Ureter (tissue), 1 donor: Measurements from ENCODE around the gene ZNF778. TPM values are rescaled to one million over a fixed set of nuclear protein-coding genes. Genes with fewer than 3 reads are reported as not detected.
"Not testable (repeated sequence)": the region's sequence is repeated elsewhere in the genome, so short reads cannot be mapped to it uniquely, and the experiment has no call there.

ENCODE experiments used
- DNase-seq: peaks from one replicate; pipeline ENCODE4 v3.0.0-alpha.2; 2020; ENCODE audit warnings: low spot score
- total RNA-seq: library from RNA; stranded (reverse); gene quantifications from one replicate; pipeline ENCODE4 v1.2.4, GENCODE V29; 2023
- donor health status: DM: yes; HTN: yes; CAD: no.

Gene ZNF778
- total RNA-seq, 1 donor from 2014 or later, result 10.0 TPM

DNA sequence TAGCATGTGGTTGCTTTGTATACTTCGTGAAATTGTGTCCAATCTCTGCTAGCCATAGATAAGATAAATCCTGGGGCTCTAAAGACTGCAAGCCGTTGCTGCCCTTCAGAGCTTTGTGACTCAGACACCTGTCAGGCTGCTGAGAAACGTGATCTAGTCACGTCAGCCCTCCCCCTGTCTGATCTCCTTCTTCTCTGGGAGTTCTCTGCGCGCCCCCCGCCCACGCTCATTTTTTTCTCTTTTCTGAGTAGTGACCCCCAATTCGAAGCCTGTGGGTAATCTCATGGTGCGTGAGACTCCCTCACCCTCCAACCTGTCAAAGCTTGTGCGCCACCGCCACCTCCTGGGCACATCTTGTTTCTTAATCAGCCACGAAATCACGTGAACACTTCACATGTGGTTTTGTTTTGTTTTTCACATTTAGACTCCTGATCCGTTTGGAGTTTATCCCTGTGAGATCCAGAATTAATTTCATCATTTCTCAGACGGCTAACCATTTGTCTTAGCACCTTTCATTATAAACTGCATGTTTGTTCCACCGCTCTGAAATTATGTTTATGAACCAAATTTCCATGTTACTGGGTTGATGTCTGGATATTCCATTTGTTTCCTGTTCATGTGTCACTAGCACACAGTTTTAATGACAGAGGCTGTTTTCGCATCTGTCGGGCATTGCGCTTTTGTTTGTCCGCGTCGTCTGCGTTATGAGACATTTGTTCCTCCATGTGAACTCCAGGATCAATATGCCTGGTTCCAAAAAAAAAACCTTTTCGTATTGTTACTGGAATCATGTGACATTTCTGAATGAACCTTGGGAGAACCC, 977 bp upstream of the ZNF778 start:
- peak; percentile 82 for DNase-seq

DNA sequence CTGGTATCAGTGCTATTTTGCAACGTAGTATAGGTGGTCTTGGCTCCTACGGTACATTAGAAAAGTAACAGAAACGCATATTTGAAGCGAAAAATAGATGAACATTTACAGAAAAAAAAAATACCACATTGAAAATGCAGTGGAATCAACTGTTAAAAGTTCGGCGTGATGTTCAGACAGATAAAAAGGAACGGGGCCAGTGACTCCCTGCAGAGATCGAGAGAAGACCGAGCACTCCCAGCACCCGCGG, 440 bp upstream of the ZNF778 start:
- DNase-seq, result no peak

DNA sequence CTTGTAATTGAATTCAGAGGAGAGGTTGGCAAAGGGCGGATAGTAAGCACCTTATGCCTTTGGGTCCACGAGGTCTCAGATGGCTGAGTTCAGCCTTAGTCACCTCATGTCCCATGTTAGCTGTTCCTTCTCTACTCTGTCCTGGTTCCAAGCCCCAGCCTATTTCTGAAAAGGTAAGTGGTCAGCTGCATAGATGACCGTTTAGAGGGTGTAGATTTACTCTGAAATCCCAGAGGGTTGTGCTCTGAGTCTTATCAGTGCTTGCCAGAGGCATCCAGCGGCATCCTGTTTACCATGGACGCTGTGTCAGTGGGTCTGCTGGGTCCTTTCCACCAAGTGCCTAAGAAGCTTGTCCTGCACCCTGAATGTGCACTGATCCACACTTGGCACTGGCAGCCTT, 1.9 kb downstream of the ZNF778 start:
- DNase-seq, result no peak

DNA sequence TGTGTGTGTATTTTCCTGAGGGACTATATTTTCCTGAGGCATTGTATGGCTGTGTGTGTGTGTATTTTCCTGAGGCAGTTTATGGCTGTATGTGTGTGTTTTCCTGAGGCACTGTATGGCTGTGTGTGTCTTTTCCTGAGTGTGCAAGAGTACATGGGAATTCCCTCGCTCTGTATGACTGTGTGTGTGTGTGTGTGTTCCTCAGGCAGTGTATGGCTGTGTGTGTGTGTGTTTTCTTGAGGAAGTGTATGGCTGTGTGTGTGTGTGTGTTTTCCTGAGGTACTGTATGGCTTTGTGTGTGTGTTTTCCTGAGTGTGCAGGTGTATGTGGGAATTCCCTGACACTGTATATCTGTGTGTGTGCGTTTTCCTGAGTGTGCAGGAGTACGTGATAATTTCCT, 4.1 kb downstream of the ZNF778 start:
- DNase-seq, result no peak

DNA sequence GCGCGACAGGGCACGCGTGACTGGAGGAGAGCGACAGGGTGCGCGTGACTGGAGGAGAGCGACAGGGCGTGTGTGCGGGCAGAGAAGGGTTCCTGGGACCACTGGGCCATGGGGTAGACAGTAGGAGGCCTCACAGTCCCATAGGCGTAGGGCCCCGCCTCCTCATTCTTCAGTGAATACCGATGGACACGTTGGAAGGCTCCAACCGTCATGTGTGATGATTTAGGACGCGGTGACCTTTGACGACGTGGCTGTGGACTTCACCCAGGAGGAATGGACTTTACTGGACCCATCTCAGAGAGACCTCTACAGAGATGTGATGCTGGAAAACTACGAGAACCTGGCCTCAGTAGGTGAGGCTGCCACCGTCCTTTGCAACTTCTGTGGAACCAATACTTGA, 5.4 kb downstream of the ZNF778 start:
- DNase-seq, result no peak

DNA sequence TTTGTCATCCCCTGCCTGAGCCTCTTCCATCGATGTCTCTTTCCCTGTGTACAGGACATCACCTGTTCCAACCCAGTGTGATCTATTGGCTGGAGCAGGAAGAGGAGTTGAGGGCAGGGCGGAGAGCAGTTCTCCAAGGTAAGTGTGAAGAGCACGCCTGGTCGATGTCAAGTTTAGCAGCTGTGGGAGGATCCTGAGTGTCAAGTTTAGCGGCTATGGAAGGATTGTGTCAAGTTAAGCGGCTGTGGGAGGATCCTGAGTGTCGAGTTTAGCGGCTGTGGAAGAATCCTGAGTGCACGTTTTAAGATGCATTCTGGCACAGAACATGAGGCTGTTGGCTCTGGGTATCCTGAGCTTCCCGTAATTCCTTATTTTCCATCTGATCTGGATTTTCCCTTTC, 7.2 kb downstream of the ZNF778 start:
- no peak for DNase-seq

DNA sequence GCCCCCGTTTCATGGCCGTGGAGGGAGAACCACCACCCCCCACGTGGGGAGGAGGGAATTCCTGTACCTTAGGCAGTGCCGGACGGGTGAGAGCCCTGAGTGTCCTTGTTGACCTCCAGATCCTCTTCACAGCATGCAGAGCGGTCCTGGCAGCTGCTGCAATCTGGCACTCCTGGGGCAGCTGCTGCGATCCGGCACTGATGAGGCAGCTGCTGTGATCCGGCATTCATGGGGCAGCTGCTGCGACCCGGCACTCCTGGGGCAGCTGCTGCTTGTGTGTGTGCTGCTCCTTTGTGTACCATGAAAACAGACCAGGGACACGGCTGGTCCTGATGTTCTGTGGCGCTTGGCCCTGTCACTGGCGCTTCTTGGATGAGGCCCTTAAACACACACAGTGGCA, 12.8 kb downstream of the ZNF778 start:
- DNase-seq, result no peak

DNA sequence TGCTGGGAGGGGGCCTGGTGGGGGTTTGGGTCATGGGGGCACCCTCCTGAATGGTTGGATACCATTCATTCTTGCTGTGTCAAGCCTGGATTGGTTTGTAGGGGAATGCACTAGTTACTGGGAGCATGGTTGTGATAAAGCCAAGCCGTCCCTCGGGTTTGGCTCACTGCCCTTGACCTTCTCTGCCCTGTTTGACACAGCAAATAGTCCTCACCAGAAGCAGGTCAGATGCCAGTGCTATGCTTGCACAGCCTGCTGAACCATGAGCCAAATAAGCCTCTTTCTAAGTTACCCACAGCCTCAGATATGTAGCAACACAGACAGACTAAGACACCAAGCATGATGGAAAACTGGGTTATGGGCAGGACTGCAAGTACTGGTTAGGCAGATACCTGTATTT, 14.6 kb downstream of the ZNF778 start:
- DNase-seq, result no peak

DNA sequence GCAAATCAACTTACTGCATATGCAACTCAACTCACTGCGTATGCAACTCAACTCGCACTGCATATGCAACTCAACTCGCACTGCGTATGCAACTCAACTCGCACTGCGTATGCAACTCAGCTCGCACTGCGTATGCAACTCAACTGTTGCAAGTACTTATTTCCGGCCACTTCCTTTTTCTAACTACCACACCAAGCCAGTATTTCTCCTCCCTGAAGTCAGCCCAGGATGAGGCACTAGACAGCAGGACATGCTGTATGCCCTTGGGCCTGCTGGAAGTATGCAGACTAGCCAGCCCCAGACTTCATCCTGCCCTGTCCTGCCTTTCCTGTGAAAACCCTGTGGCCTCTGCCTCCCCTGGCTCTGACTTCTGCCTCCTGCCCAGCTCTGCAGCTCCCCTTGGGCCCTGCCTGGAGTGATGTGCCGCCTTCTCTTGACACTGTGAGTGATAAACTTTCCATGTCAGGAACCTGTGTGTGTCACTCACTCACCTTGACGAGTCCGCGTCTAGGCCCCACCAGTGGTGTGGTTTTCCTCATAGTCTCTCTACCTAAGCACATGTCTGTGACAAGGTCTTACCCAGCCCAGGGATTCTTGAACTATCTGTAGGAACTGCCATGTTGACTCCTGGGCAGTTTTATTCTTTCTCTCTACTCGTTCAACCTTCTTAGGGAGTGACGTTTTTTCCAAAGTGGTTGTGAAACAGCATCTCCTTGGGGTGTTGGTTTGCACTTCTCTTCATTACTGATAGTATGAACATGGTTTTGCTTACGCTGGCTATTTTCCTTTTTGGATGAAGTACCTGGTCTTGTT, 16.4 kb downstream of the ZNF778 start:
- DNase-seq, result no peak

DNA sequence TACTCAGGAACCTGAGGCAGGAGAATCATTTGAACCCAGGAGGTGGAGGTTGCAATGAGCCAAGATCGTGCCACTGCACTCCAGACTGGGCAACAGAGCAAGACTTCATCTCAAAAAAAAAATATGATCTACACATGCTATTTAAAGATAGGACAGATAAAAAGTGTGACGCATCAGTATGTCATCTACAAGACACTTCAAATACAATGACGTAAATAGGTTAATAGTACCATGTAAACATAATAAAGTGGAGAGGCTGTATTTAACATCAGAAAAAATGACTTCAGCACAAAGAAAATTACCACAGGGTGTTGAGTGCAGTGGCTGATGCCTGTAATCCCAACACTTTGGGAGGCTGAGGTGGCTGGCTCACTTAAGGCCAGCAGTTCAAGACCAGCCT, 20.2 kb downstream of the ZNF778 start:
- DNase-seq, result no peak

DNA sequence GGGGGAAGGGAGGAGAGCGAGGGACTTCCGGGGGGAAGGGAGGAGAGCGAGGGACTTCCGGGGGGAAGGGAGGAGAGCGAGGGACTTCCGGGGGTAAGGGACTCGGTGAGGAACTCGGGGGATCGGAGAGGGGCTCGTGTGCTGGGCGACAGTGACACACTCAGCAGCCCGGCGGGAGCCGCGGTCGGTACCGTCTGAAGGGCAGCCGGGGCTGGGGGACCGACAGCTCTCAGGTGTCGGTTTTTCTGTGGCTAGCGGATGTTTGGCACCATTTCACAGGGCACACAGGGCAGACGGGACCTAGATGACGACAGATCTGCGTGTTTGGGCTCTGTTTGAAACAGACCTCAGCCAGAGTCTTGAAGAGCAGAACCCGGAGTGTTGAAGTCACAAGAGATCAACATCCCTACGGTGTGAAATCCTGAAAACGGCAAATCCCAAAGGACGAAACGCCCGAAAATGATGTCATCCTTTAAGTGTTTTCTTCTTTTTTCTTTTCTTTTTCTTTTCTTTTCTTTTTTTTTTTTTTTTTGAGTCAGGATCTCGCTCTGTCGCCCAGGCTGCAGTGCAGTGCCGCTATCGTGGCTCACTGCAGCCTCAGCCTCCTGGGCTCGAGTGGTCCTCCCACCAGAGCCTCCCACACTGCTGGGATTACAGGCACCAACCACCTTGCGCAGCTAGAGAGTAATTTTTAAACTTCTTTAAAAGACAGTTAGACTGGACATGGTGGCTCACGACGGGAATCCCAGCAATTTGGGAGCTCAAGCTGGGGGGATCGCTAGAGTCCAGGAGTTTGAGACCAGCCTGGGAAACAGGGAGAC, 23.9 kb downstream of the ZNF778 start:
- DNase-seq, result peak; percentile 76

DNA sequence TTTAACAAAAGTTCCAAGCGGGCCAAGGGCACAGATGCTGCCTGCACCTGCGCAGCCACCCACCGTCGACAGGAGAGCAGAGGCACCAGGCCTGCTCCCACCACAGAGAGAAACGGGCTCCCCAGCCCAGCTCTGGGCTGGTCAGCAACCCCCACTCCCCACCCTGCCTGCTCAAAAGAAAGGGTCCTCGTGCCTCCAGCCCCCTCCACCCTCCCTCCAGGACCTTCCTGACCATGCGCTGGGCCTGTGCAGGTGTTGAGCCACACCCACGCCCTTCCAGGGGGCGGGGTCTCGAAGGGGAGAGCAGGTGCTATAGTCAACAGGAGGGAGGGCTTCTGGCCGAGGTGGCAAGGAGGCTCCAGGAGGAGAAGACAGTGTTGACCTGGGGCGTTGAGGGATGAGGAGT, 25.3 kb downstream of the ZNF778 start:
- no peak for DNase-seq

DNA sequence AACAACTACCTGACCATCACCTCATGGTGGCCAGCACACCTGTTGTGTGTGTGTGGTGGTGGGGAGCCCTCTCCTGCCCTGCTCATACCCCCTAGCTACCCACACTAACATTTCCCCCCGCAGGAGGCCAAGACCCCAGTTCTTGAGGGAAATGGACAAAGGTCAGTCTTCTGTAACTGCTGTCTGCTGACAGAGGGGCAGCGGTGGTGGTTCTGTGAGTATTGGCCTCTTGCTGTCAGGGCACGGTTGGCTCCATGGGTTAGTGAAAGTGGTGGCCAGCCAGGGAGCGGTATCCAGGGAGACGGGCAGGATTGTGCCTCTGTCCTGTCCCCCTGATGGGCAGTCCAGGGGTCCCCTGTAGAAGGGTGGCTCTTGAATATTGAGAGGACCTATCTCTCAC, 26.2 kb downstream of the ZNF778 start:
- no peak for DNase-seq

DNA sequence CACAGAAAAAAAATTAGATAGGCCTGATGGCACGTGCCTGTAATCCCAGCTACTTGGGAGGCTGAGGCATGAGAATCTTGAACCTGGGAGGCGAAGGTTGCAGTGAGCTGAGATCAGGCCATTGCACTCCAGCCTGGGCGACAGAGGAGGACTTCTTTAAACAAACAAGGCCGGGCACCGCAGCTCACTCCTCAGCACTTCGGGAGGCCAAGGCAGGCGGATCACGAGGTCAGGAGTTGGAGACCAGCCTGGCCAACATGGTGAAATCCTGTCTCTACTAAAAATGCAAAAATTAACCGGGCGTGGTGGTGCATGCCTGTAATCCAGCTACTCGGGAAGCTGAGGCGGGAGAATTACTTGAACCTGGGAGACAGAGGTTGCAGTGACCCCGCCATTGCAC, 26.8 kb downstream of the ZNF778 start:
- not testable (repeated sequence) for DNase-seq

DNA sequence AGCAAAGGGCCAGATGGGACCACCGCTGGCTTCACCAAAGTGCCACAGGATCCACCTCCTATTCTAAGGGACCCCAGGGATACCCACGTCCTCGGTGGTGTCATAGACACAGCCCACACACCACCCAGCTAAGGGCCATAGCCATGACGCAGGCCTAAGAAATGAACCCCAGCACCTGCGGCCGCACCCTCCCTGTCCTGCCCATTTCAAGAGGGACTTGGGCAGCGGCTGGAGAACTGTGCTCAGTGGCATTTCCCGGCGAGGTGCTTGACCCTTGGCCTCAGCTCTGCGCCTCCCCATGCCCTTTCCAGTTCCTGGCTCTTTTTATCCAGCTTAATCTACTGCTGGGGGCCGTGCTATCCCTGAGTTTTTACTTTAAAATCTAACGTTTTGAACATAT, 27.3 kb downstream of the ZNF778 start:
- DNase-seq, result no peak

DNA sequence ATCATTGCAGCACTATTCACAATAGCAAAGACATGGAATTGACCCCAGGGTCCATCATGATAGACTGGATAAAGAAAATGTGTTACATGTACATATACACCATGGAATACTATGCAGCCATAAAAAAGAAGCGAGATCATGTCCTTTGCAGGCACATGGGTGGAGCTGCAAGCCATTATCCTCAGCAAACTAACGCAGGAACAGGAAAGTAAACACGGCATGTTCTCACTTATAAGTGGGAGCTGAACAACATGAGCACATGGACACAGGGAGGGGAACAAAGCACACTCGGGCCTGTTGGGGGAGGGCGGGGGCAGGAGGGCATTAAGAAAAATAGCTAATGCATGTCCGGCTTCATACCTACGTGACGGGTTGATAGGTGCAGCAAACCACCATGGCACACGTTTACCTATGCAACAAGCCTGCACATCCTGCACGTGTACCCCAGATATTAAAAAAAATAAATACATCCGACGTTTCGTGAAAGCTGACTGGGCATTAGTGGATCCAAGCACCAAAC, 28.9 kb downstream of the ZNF778 start:
- no peak for DNase-seq

DNA sequence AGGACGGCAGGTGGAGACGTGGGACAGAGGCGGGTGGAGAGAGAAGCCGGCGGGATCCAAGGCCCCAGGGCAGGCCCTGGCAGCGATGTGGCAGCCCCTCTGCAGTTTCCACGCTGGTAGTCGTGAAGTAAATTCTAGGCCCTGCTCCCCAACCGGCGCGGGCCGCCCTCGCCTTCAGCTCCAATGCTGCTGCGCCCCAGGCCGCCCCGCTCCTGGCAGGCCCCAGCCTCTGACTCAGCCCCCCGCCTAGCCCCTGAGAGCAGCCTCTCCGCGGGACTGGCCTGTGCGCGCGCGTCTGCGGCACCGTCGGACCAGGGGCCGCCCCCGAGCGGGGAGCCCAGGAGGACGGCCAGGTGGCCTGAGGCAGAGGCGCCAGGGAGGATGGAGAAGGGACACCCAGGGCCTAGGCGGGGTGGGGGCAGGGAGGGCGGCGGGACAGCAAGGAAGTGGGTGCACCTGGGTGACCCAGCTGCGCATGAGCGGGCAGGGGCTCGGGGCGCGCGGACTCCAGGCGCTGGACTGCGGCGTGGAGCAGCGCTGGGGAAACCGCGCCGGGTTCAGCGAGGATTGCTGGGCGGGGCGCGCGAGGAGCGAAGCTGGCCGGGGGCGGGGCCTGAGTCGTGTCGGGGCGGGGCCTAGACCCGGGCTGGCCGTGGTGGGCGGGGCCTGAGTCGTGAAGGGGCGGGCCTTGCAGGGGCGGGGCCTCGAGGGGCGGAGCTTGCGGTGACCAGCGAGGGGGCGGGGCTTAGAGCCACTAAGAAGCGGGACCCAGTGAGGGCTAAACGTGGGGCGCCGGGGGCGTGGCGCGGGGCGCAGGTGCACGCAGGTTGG, 29.6 kb downstream of the ZNF778 start:
- DNase-seq, result peak; percentile 92

DNA sequence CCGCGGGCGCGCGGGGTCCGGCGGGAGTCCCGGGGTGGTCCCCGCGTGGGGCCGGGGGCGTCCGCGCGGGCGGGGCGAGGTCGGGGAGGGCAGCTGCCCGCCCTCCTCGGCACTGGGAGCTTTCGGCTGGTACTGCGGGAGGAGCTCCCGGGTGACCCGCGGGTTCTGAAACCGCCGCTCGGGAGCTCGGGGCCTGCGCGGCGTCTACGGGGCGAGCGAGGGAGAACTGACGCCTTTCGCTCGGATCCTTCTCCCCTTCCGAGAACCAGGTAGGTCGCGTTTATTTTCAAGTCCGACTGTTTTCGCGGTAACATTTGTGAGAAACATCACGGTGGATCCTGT, 30.2 kb downstream of the ZNF778 start:
- not testable (repeated sequence) for DNase-seq

DNA sequence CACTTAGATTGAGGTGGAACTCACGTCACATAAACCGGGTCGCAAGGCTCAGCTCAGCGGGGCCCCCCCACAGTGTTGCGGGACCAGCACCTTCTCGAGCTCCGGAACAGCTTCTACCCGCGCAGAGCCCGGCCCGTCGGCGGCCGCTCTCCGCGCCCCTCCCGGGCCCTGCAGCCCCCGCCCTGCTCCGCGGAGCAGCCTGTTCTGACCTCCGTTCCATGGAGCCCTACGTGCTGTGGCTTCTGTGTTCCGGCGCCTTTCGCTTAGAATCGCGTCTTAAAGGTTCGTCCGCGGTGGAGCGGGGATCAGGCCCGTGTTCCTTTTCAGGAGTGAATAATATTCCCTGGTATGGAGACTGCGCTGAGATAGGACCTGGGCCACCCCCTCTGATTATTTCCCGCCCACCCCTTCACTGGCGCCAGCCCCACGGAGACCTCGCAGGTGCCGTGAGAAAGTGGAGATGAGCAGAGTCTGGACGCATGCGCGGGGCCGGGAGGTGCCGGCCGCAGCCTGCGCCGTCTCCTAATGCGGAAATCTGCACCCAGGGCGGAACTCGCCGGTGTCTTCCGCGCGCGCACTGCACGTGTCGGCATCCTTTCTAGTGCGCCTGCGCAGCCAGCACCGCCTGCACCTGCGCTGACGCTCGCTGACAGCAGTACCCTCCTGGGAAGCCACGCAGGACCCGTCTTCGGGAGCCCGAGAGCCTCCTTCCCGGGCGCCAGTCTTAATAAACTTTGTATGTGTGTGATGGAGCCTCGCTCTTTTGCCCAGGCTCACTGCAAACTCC, 30.9 kb downstream of the ZNF778 start:
- DNase-seq, result no peak

DNA sequence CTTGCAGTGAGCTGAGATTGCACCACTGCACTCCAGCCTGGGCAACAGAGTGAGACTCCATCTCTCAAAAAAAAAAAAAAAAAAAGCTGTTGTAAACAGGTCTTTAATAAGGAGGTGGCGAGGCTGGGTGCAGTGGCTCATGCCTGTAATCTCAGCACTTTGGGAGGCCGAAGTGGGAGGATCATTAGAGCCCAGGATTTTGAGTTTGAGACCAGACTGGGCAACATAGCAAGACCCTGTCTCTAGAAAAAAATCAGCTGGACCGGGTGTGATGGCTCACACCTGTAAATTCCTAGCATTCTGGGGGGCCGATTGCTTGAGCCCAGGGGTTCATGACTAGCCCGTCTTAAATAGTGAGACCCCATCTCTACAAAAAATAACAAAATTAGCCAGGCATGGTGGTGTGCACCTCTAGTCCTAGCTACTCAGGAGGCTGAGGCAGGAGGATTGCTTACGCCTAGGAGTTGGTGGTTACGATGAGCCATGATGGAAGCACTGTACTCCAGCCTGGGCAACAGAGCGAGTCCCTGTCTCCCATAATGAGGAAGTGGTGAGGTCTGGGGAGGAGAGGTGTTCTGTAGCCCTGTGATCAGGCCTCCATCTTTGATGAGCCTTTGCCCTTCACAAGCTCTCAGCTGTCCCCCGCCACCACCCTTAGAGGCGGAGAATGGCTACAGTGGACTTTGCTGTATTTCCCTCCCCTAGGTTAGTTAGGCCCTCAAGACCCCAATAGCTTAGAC, 36.2 kb downstream of the ZNF778 start:
- DNase-seq, result no peak
